GM06990 (cell line): ENCODE measurements around the gene AFAP1L1.

Experiments
- DNase-seq: peaks from one replicate; pipeline ENCODE4 v3.0.0-alpha.2; 2011; ENCODE audit not compliant: insufficient read length; ENCODE audit errors: extremely low read depth
- H3K27me3 ChIP-seq: replicated peaks from 2 replicates; pipeline ENCODE4 v1.6.0; 2011; ENCODE audit warnings: low read length; ENCODE audit not compliant: control insufficient read depth, insufficient read depth
- H3K36me3 ChIP-seq: 2 replicates; pipeline ENCODE4 v1.5.1; 2011; ENCODE audit warnings: low read length; ENCODE audit not compliant: control insufficient read depth, insufficient read depth
- H3K4me3 ChIP-seq: replicated peaks from 2 replicates; pipeline ENCODE4 v1.5.1; 2011; ENCODE audit warnings: low read depth, mild to moderate bottlenecking, control low read depth, low read length
- TF ChIP-seq, protein P1 (sequence below): IDR thresholded peaks from 2 replicates; pipeline ENCODE4 v1.5.1; 2011; ENCODE audit warnings: low read length, control low read depth, mild to moderate bottlenecking, inconsistent platforms; ENCODE audit not compliant: insufficient read depth, poor library complexity, severe bottlenecking

AFAP1L1 gene

DNA sequence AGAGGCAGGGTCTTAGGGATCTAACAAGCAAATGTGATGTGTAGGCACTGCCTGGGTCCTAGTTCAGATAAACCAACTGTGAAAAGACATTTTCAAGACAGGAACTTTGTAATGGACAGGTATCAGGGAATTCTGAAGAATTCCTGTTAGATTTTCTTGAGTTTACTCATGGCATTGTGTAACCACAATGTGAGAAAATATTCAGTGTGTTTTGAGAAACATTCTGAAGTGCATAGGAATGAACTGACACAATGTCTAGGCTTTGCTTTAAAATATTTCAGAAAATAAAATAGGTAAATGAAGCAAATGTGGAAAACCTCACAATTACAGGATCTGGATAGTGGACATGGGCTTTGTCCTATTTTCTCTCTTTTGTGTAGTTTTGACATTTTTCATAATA lies 15.2 kb upstream of the AFAP1L1 start:
- TF ChIP-seq, protein P1, sequence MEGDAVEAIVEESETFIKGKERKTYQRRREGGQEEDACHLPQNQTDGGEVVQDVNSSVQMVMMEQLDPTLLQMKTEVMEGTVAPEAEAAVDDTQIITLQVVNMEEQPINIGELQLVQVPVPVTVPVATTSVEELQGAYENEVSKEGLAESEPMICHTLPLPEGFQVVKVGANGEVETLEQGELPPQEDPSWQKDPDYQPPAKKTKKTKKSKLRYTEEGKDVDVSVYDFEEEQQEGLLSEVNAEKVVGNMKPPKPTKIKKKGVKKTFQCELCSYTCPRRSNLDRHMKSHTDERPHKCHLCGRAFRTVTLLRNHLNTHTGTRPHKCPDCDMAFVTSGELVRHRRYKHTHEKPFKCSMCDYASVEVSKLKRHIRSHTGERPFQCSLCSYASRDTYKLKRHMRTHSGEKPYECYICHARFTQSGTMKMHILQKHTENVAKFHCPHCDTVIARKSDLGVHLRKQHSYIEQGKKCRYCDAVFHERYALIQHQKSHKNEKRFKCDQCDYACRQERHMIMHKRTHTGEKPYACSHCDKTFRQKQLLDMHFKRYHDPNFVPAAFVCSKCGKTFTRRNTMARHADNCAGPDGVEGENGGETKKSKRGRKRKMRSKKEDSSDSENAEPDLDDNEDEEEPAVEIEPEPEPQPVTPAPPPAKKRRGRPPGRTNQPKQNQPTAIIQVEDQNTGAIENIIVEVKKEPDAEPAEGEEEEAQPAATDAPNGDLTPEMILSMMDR: no peak
- no peak for DNase-seq

DNA sequence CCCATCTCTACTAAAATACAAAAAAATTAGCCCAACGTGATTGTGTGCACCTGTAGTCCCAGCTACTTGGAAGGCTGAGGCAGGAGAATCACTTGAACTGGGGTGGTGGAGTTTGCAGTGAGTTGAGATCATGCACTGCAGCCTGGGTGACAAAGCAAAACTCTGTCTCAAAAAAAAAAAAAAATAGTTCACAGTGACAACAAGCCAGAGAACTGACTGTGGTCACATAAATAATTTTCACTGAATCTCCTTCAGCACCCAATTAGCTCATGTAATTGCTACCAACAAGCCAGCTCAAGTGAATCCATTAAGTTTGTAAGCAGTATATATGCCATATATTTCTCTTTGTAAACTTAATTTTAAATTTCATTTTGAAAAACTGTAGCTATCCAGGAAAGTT lies 14.5 kb upstream of the AFAP1L1 start:
- Histone ChIP-seq H3K4me3 (no peak overlapping the region), H3K27me3 (peaks cover 1% of the 10 kb centered on the region; the same call in 1 of the 2 replicates)

More for the DNA sequence above, 15.2 kb upstream of the AFAP1L1 start:
- H3K36me3 ChIP-seq: no peaks in the 10 kb centered on the region
- H3K27me3 ChIP-seq: peaks cover 1% of the 10 kb centered on the region; the same call in 1 of the 2 replicates
- no peak overlapping the region for H3K4me3 ChIP-seq

DNA sequence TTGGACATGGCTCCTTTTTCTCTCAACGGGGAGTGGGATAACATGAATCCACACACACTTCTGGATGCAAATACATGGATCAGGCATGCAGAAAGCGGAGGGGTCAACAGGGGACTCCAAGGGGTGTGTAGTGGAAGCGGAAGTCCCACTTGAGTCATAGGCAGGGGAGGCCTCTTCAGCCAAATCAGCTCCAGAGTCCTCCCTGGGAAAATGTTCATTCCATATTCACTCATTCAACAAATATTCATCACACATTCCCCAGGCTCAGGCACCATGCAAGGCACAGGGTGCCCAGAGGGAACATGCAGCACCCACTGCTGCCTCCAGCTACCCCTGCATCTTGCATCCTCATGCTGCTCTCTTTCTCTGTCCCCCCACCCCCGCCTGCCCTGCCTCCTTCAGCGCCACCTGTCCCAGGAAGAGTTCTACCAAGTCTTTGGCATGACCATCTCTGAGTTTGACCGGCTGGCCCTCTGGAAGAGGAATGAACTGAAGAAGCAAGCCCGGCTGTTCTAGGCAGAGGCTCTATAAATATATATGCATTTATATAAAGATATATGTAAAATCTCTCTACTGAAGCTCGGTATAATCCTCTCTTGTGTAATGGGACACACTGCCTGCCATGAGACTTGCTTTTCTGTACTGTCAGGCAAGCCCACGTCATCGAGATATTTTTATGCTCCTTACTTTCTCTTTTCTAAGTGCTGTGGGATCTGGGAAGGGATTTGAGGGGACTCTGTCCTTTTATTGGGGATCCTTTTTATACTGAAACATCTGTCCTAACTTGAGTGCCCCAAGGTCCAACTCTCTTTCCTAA lies 13.6 kb upstream of the AFAP1L1 start:
- DNase-seq: no peak
- peaks cover 1% of the 10 kb centered on the region; the same call in 1 of the 2 replicates for H3K27me3 ChIP-seq

More for the DNA sequence above, 14.5 kb upstream of the AFAP1L1 start:
- DNase-seq: no peak
- no peaks in the 10 kb centered on the region for H3K36me3 ChIP-seq
- TF ChIP-seq, protein P1: no peak

DNA sequence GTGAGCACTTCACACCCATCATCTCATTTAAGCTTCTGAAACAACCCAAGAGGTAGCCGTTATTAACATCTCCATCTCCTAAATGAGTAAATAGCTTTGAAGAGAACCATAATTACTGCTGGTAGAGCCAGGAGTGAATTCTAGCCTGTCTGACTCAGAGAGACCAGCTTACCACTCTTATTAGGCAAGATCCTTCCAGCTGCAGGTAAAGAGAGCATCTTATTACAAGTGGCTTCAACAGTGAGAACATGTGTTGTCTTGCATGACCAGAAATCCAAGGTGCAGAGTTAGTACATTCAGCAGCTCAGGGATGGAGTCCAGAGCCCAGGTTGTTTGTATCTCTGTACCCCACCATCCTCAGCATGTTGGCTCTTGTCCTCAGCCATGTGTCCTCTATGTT lies 10.9 kb upstream of the AFAP1L1 start:
- Histone ChIP-seq H3K4me3 (no peak overlapping the region), H3K27me3 (peaks cover 1% of the 10 kb centered on the region; the same call in 1 of the 2 replicates), H3K36me3 (no peaks in the 10 kb centered on the region)
- no peak for DNase-seq
- TF ChIP-seq, protein P1: no peak

More for the DNA sequence above, 13.6 kb upstream of the AFAP1L1 start:
- no peak overlapping the region for H3K4me3 ChIP-seq
- H3K36me3 ChIP-seq: no peaks in the 10 kb centered on the region
- TF ChIP-seq, protein P1: no peak

DNA sequence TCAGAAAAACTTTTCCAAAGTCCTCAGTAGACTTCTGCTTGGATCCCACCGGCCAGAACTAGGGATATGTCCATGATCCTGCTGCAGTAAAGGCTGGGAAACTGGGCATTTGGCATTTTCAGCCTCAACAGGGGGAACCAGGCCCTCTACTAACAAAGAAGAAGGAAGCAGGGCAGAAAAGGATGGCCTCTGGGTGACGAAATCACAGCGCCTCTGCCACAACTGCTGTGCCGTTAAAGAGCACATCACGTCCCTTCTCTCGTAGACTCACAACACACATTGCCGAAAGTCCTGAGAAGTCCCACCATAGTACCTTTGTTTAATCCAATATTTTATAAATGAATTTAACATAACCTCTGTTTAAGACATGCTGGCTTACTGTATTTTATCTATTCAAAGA lies 10.4 kb upstream of the AFAP1L1 start:
- DNase-seq: no peak
- peaks cover 1% of the 10 kb centered on the region; the same call in 1 of the 2 replicates for H3K27me3 ChIP-seq
- TF ChIP-seq, protein P1: no peak

DNA sequence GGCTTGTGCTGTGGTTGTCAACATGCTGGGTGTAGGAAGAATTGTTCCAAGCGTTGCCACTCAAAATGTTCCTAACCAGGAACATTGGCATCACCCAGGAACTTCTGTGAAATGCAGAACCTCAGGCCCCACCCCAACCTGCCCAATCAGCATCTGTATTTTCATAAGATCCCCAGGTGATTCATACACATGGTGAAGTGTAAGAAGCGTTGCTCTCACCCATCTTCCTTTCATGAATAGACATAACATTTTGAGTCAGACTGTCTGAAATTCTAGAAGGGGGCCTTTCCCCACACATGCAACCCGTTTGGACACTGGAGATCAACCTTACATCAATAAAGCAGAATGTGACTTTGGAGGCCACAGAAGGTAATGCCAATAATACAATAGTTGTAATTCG lies 9.3 kb upstream of the AFAP1L1 start:
- Histone ChIP-seq H3K36me3 (no peaks in the 10 kb centered on the region), H3K4me3 (no peak overlapping the region), H3K27me3 (peaks cover 1% of the 10 kb centered on the region; the same call in 1 of the 2 replicates)
- DNase-seq: no peak
- TF ChIP-seq, protein P1: no peak

More for the DNA sequence above, 10.4 kb upstream of the AFAP1L1 start:
- H3K4me3 ChIP-seq: no peak overlapping the region
- no peaks in the 10 kb centered on the region for H3K36me3 ChIP-seq
